HG03558 (cell line): ENCODE data around the gene BNIP3.

Experiments used
- ATAC-seq: cut with Tn5 transposase; IDR thresholded peaks from one replicate; pipeline ENCODE4 v1.9.1; 2021; ENCODE audit warnings: moderate number of reproducible peaks; ENCODE audit not compliant: unreplicated experiment; ENCODE audit errors: extremely low read depth

BNIP3 gene

GRCh38 chr10:131979821-131980270 is 1.9 kb downstream of the BNIP3 start:
- ATAC-seq: no peak

- ATAC-seq: no peak
Measured at GRCh38 chr10:131979336-131979735, 2.4 kb downstream of the BNIP3 start.

- no peak for ATAC-seq
Measured at GRCh38 chr10:131978851-131979250, 2.9 kb downstream of the BNIP3 start.

GRCh38 chr10:131978366-131978765 is 3.4 kb downstream of the BNIP3 start:
- ATAC-seq: no peak

GRCh38 chr10:131977323-131978096 is 4.2 kb downstream of the BNIP3 start:
- ATAC-seq: no peak

GRCh38 chr10:131975796-131976195 is 5.9 kb downstream of the BNIP3 start:
- ATAC-seq: no peak

- no peak for ATAC-seq
Measured at GRCh38 chr10:131975003-131975402, 6.7 kb downstream of the BNIP3 start.

- ATAC-seq: no peak
Measured at GRCh38 chr10:131974034-131974817, 7.5 kb downstream of the BNIP3 start.

GRCh38 chr10:131973160-131973951 is 8.4 kb downstream of the BNIP3 start:
- ATAC-seq: no peak

- no peak for ATAC-seq
Measured at GRCh38 chr10:131972474-131973071, 9.2 kb downstream of the BNIP3 start.

GRCh38 chr10:131971591-131971990 is 10.1 kb downstream of the BNIP3 start:
- no peak for ATAC-seq

GRCh38 chr10:131970946-131971345 is 10.8 kb downstream of the BNIP3 start:
- no peak for ATAC-seq

GRCh38 chr10:131968949-131969348 is 12.8 kb downstream of the BNIP3 start:
- ATAC-seq: no peak

GRCh38 chr10:131964298-131964697 is 17.4 kb downstream of the BNIP3 start:
- ATAC-seq: no peak

- ATAC-seq: no peak
Measured at GRCh38 chr10:131963811-131964210, 17.9 kb downstream of the BNIP3 start.

GRCh38 chr10:131963350-131963749 is 18.4 kb downstream of the BNIP3 start:
- ATAC-seq: no peak

GRCh38 chr10:131961777-131962662 is 19.7 kb downstream of the BNIP3 start:
- no peak for ATAC-seq

GRCh38 chr10:131961047-131961776 is 20.5 kb downstream of the BNIP3 start:
- no peak for ATAC-seq

- no peak for ATAC-seq
Measured at GRCh38 chr10:131960631-131961046, 21.1 kb downstream of the BNIP3 start.
